ENCODE data around the gene ZMYND15. TPM values are rescaled to one million over a fixed set of nuclear protein-coding genes. Genes with fewer than 3 reads are reported as not detected.

The ZMYND15 gene
- polyA plus RNA-seq, 1 experiment: 0.13 TPM

- ChIA-PET CTCF (interaction anchor here (1.0 to 1.4 kb wide), 2 partner anchors 82 to 193 kb away, joined by 3 read pairs; partner anchors contain the start of gene C17orf107), POLR2A (no interaction called here)
- DNase-seq (ENCODE audit: low read depth): no peak
- no peaks in the 10 kb centered on the region for H3K27me3 ChIP-seq (ENCODE audit: control insufficient read depth, insufficient read depth, low read length)
- TF ChIP-seq, protein P1, sequence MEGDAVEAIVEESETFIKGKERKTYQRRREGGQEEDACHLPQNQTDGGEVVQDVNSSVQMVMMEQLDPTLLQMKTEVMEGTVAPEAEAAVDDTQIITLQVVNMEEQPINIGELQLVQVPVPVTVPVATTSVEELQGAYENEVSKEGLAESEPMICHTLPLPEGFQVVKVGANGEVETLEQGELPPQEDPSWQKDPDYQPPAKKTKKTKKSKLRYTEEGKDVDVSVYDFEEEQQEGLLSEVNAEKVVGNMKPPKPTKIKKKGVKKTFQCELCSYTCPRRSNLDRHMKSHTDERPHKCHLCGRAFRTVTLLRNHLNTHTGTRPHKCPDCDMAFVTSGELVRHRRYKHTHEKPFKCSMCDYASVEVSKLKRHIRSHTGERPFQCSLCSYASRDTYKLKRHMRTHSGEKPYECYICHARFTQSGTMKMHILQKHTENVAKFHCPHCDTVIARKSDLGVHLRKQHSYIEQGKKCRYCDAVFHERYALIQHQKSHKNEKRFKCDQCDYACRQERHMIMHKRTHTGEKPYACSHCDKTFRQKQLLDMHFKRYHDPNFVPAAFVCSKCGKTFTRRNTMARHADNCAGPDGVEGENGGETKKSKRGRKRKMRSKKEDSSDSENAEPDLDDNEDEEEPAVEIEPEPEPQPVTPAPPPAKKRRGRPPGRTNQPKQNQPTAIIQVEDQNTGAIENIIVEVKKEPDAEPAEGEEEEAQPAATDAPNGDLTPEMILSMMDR (IDR thresholded peaks at IDR 0.05; ENCODE audit: insufficient read depth, low read depth, low read length): no peak
- H3K4me3 ChIP-seq (ENCODE audit: low read depth, low read length): no peak overlapping the region
- no peaks in the 10 kb centered on the region for H3K36me3 ChIP-seq (ENCODE audit: control insufficient read depth, insufficient read depth, low read length)
Measured at GRCh38 chr17:4706121-4706520, 33.5 kb upstream of the ZMYND15 start.

DNA sequence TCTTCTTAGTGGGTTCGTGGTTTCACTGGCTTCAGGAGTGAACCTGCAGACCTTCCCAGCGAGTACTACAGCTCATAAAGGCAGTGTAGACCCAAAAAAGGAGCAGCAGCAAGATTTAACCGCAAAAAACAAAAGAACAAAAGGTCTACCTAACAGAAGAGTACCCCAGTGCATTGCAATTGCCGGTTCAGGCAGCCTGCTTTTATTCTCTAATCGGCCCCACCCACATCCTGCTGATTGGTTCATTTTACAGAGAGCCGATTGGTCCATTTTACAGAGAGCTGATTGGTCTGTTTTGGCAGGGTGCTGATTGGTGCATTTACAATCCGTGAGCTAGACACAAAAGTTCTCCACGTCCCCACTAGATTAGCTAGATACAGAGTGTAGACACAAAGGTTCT, 31.2 kb upstream of the ZMYND15 start:
- TF ChIP-seq, protein P1 (IDR thresholded peaks at IDR 0.05; ENCODE audit: insufficient read depth, low read depth, low read length): no peak

GRCh38 chr17:4709794-4710692, 29.6 kb upstream of the ZMYND15 start, which contains the start of gene ARRB2:
Gene ARRB2 (plus strand): TSS chr17:4710632. CDS start chr17:4710722, 90 bp downstream.
- Histone ChIP-seq H3K4me3 (ENCODE audit: low read depth, low read length) (peak within 1 kb of the TSS; percentile 79), H3K36me3 (ENCODE audit: control insufficient read depth, insufficient read depth, low read length) (no peaks in the 10 kb centered on the region), H3K27me3 (ENCODE audit: control insufficient read depth, insufficient read depth, low read length) (no peaks in the 10 kb centered on the region)
- CTCF ChIA-PET: interaction anchor here (0.6 to 2.2 kb wide), 15 partner anchors 10 to 199 kb away, joined by 3 to 7 read pairs (median 4); partner anchors contain the start of genes C17orf107 and CHRNE
- peak; percentile 90 for DNase-seq (ENCODE audit: low read depth)
- POLR2A ChIA-PET: interaction anchor here (1.0 kb wide), 1 partner anchor 21 kb away, joined by 3 read pairs; no protein-coding TSS in a partner anchor
- TF ChIP-seq, protein P1 (IDR thresholded peaks at IDR 0.05; ENCODE audit: insufficient read depth, low read depth, low read length): peak; percentile 66

More for the DNA sequence above, 31.2 kb upstream of the ZMYND15 start:
- no peak for DNase-seq (ENCODE audit: low read depth)
- Histone ChIP-seq H3K27me3 (ENCODE audit: control insufficient read depth, insufficient read depth, low read length) (no peaks in the 10 kb centered on the region), H3K4me3 (ENCODE audit: low read depth, low read length) (no peak overlapping the region), H3K36me3 (ENCODE audit: control insufficient read depth, insufficient read depth, low read length) (no peaks in the 10 kb centered on the region)
- POLR2A ChIA-PET: no interaction called here
- CTCF ChIA-PET: interaction anchor here (1.3 to 2.2 kb wide), 3 partner anchors 180 to 201 kb away, joined by 5 to 9 read pairs (median 7); partner anchors contain the start of gene CHRNE

DNA sequence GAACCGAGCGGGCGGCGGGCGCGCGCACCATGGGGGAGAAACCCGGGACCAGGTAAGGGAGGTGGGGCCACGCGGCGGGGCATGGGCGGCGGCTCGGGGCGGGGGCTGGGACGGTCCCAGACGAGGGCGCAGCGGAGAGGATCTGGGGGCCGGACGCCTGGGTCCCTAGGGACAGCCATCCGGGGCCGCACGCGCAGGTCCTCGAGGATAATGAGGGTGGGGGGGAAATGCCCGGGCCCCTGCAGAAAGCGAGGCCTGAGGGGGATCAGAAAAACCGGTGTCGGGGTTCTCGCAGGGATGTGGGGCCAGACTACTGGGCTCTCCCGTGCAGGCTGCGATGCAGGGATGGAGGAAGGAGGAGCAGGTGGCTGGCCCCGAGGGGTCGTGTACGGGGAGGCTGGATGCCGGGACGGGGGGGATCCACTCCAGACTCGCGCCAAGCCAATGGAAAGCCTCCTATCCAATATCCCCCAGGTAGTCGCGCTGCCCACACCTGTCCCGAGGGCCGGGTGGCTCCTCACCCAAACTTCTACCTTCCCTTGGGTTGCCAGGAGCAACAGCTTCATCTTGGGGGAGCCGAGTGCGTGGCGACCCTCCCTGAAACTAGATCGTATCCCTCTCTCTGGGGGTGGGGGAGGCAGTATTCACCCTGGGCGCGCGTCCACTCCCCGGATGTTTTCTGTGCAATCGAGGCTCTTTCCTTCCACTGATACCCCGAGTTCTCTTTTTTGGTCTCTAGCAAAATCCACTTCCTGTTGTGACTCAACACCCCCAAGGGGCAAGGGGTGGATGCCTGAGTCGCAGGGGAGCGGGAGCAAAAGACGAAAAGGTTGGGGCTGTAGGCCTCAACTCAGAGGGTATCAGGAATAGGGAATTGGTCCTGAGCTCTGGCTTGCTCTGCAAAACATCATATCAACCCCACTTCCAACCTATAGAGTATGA, 28.7 kb upstream of the ZMYND15 start:
- ChIA-PET POLR2A (interaction anchor here (1.0 kb wide), 1 partner anchor 21 kb away, joined by 3 read pairs; no protein-coding TSS in a partner anchor), CTCF (interaction anchor here (1.0 to 2.2 kb wide), 8 partner anchors 14 to 192 kb away, joined by 3 to 7 read pairs (median 4); partner anchors contain the start of gene CHRNE)
- H3K27me3 ChIP-seq (ENCODE audit: control insufficient read depth, insufficient read depth, low read length): no peaks in the 10 kb centered on the region
- H3K4me3 ChIP-seq (ENCODE audit: low read depth, low read length): peak overlapping the region; percentile 79
- H3K36me3 ChIP-seq (ENCODE audit: control insufficient read depth, insufficient read depth, low read length): no peaks in the 10 kb centered on the region
- no peak for DNase-seq (ENCODE audit: low read depth)
- TF ChIP-seq, protein P1 (IDR thresholded peaks at IDR 0.05; ENCODE audit: insufficient read depth, low read depth, low read length): no peak
